GM18511 (cell line): ENCODE measurements around the gene SLC16A1.
"Not testable (repeated sequence)": the region's sequence is repeated elsewhere in the genome, so short reads cannot be mapped to it uniquely, and the experiment has no call there.

Experiments
- ATAC-seq: cut with Tn5 transposase; IDR thresholded peaks from one replicate; pipeline ENCODE4 v1.9.1; 2021; ENCODE audit warnings: mild to moderate bottlenecking, moderate library complexity; ENCODE audit not compliant: unreplicated experiment

SLC16A1 gene

DNA sequence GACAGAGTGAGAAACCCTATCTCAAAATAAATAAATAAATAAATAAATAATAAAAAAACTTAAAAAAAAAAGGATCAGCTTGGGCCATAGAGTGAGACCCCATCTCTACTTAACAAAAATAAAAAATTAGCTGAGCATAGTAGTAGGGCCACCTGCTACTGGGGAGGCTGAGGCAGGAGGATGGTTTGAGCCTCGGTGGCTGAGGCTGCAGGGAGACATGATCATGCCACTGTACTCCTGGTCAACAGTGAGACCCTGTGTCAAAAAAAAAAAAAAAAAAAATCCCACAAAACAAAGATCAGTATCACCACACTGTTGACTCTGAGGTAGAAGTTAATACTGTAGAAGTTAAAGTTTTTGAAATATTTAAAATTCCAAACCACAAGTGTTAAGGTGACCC lies 29.1 kb downstream of the SLC16A1 start:
- ATAC-seq = no peak

DNA sequence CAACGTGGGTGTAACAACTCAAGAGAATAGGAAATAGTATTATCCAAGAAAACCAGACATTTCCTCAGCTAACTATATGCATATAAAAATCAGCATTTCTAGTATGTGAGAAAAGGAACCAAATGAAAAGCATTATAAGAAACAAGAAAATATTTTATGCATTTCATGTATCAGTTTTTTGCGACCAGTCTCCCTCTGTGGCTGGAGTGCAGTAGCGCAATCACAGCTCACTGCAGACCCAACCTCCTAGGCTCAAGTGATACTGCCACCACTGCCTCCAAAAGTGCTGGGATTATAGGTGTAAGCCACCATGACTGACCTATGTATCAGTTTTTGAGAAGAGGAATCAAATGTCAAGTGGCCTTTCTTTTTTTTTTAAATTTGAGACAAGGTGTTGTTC lies 31.0 kb downstream of the SLC16A1 start:
- no peak for ATAC-seq

DNA sequence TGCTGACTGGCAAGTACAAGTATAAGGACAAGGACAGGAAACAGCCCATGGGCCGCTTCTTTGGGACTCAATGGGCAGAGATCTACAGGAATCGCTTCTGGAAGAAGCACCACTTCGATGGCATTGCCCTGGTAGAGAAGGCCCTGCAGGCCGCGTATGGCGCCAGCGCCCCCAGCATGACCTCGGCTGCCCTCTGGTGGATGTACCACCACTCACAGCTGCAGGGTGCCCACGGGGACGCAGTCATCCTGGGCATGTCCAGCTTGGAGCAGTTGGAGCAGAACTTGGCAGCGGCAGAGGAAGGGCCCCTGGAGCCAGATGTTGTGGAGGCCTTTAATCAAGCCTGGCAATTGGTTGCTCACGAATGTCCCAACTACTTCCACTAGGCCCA lies 32.0 kb downstream of the SLC16A1 start:
- ATAC-seq = no peak

DNA sequence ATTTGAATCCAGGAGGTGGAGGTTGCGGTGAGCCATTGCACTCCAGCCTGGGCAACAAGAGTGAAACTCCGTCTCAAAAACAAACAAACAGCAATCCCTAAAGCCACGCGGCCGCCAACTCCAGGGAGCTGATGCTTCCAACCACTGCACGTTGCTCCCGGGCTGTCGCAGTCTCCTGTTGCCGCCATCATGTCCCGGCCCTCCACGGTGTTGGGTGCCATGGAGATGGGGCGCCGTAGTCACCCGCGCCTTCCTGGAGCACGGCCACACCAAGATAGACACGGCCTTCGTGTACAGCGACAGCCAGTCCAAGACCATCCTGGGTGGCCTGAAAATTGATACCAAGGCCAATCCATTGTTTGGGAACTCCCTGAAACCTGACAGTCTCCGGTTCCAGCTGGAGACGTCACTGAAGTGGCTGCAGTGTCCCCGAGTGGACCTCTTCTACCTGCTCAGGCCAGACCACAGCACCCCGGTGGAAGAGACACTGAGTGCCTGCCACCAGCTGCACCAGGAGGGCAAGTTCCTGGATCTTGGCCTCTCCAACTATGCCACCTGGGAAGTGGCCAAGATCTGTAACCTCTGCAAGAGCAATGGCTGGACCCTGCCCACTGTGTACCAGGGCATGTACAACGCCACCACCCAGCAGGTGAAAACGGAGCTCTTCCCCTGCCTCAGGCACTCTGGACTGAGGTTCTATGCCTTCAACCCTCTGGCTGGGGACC lies 32.6 kb downstream of the SLC16A1 start:
- ATAC-seq = no peak

DNA sequence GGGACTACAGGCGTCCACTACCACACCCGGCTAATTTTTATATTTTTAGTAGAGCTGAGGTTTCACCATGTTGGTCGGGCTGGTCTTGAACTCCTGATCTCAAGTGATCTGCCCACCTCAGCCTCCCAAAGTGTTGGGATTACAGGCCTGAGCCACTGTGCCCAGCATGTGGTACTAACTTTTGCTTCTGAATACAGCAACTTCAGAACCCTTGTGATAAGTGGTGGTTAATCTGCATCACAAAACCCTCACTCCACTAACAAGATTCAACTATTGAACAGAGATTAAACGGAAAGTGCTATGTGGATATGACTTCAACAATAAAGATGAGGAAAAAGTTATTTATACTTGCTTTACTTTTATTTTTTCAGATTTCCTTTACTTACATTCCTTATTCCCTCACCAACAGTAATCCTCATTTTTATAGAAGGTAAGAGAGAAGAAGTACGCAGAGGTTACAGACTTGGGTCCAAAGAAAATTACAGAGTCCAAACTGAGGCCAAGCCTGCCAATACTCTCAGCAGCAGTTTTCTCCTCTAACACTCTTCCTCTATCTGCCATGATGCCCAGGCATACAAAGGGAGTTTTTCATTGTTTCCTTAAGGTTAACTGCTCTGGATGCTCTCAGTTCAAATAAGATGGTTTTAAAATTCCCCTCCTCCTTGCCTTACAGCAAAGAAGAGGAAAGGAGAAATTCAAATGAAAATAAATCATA lies 44.3 kb downstream of the SLC16A1 start:
- ATAC-seq = no peak

DNA sequence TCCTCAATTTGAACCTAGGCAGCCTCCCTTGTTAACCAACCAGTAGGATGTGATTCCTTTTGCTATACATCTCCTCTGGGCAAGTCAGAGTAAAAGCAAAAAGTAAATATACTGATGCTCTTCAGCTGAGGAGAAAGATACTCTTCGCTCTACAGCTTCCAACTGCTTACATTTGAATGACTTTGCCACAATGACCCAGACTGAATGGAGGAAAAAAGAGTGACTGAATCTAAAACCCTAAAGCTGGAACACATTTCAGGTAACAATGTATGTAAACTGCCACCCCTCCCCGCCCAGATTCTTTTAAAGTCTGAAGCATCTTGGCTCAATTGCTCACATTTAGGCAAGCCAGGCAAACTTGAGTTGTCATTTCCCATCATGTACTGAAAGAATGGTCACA lies 46.1 kb downstream of the SLC16A1 start:
- ATAC-seq = no peak

DNA sequence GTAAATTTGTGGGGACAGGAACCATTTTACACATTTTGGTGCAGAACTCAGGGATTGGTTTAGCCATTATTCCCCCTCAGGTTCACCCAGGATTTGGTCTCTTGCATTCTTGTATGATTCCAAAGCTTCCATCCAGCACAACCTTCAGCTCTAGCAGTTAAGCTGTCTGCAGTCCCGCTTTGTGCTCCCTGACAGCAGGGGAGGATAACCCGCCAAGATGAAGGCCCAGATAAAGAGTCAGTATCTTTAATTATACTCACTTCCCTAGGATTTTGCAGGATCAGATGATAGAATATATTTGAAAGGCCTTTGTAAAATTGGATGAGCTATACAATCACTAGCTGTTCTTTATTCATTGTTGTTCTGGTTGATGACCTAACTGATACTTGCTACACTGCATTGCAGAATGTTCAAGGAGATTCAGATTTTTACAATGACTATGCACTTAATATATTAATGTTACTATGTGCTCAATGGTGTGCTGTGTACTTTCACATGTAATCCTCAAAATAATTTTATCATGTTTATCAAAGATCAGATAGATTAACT lies 49.8 kb downstream of the SLC16A1 start:
- ATAC-seq = no peak

DNA sequence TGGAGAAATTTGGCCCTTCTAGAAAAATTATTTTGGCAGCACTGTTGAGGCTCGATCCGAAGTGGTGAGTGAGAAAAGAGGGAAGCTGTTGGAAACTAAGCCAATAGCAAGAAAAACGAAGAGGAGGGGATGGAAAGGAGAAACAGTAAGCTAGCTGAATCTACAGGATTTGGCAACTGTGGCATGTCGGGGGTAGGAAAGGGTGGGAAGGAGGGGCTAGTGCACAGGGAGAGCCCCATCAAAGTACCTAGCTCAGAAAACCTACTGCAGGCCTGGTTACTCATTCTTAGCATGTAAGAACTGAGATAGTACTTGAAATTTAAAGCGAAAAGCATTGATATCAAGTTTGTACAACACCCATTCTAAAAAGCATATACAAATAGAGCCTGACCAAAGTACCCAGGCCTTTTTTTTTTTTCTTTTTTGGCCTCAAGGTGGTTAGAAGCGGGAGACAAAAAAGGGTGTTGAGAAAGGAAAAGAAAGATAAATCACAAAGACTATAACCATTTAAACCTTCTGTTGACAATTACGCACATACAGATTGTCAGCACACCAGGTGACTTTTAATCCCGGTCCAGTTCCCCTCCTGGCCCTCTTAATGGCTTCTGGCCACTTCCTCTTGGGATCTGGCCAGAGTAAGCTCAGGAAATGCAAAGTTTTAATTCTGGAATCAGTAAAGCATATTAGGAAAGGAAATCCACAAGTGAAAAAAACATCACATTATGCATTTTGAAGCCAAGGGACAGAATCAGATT lies 50.4 kb downstream of the SLC16A1 start:
- no peak for ATAC-seq

DNA sequence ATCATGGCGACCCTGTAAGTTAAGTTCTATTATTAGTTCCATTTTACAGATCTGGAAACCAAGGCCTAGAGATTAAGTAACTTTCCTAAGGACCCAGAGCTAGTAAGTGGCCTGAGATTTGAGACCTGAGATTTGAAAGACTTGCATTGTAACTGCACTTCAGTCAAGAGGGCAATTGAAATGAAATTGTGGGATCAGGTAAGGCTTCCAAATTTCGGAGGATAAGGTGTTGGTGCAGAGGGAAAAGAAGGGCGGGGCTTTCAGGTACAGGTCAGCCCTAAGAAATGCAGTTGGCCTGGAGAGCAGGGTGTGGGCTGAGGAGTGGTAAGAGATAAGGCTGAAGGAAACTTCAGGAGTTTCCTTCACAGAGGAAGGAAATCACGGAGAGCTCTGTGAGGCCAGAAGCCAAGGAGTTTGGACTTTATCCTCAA lies 51.1 kb downstream of the SLC16A1 start:
- ATAC-seq = no peak

DNA sequence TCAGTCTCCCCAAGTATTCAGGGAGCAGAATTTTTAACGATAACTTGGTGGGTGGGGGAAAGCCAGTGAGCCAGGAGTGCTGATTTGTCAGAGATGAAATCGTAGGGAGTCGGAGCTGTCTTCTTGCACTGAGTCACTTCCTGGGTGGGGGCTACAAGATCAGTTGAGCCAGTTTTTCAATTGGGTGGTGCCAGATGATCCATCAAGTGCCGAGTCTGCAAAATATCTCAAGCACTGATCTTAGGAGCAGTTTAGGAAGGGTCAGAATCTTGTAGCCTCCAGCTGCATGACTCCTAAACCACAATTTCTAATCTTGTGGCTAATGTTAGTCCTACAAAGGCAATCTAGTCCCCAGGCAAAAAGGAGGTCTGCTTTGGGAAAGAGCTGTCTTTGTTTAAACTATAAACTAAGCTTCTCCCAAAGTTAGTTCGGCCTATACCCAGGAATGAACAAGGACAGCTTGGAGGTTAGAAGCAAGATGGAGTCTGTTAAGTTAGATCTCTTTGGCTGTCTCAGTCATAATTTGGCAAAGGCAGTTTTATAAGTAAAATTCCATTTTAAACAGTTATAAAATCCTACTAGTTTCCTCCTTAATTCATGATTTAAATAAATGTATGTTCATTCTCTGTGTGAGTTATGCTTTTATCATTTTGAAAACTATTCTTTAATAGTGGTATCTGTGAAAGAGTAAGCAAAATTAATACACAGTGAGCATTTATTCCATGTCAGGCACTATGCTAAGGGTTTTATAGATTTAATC lies 51.7 kb downstream of the SLC16A1 start:
- no peak for ATAC-seq

DNA sequence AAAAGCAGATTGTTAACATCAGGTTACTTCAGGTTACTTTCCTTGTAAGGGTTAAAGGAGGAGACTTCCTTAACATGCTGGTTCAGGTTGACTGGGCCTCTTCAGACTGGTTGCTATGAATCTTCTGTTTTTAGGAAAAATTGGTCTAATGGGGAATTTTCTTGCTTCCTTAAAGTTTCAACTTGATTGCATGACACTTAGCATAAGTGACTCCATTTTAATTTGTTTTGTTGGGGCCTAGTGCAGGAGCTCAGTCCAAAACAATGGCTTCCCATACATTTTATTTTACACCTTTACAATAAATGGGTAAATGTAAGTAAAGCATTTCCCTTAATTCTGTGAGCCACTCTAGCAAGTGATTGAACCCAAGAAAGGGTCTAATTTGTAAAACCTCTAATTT lies 53.8 kb downstream of the SLC16A1 start:
- ATAC-seq = no peak

DNA sequence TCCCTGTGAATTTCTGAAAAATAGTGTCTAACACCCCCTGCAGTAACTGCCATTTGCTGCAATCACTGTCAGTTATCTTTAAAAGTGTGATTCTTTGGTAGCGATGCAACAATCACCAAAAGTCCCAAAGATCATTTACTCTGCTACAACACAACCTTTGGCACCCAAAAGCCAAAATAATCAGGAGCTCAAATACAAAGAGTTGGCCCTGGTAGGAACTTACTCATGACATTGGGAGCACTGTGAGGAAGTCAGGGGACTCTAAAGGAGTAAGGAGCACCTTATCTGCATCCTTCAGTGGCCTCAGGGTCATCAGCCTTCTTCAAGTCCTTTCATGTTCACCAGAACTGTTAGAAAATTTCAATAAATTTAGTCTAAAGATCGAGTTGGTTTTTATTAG lies 54.6 kb downstream of the SLC16A1 start:
- ATAC-seq = no peak

DNA sequence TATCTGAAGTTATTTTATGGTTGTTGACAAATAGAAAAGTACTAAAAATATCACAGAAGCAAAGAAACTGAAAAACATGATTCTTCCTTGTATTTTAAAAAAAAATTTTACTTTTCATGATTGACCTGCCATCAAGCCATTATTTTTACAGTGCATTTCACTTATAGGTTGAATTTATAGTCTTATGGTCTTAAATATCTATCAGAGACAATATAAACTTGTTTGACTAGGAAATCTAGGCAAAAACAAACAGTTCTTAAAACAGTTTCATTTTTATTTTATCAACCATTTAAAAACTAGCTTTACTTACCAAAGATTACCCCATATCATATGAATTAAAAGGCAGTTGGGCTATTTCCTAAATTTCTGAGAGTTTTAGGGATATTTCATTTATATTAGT lies 59.2 kb downstream of the SLC16A1 start:
- ATAC-seq = no peak

DNA sequence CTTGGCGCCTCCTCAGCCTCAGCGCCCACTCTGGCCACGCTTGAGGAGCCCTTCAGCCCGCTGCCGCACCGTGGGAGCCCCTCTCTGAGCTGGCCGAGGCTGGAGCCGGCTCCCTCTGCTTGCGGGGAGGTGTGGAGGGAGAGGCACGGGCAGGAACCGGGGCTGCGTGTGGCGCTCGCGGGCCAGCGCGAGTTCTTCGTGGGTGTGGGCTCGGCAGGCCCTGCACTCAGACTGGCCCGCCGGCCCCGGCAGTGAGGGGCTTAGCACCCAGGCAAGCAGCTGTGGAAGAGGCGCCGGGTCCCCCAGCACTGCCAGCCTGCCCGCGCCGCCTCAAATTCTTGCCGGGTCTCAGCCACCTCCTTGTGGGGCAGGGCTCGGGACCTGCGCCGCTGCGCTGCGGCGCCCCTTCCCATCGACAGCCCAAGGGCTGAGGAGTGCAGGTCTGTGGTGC lies 61.4 kb downstream of the SLC16A1 start:
- ATAC-seq = no peak

DNA sequence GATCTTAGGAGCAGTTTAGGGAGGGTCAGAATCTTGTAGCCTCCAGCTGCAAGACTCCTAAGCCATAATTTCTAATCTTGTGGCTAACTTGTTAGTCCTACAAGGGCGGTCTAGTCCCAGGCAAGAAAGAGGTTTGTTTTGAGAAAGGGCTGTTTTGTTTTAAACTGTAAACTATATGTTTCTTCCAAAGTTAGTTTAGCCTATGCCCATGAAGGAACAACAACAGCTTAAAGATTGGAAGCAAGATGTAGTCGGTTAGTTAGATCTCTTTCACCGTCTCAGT lies 62.0 kb downstream of the SLC16A1 start:
- no peak for ATAC-seq

DNA sequence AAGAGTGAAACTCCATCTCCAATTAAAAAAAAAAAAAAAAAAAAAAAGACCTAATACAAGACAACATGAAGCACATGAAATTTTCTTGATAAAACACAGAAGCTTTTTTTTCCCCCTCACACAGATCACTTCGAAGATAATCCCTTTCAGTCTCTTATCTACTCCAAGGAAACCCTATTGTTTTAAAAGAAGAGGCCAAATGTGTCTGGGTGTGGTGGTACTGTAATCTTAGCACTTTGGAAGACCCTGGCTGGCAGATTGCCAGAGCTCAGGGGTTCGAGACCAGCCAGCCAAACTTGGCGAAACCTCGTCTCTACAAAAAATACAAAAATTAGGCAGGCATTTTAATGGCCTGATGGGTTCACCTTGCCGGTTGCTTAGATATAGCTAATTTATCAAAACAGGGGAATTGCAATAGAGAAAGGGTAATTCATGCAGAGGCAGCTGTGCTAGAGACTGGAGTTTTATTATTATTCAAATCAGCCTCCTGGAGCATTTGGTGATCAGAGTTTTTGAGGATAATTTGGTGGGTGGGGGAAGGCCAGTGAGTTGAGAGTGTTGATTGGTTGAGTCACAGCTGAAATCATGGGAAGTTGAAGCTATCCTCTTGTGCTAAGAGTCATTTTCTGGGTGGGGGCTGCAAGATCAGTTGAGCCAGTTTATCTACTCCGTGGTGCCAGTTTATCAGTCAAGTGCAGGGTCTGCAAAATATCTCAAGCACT lies 62.5 kb downstream of the SLC16A1 start:
- no peak for ATAC-seq

DNA sequence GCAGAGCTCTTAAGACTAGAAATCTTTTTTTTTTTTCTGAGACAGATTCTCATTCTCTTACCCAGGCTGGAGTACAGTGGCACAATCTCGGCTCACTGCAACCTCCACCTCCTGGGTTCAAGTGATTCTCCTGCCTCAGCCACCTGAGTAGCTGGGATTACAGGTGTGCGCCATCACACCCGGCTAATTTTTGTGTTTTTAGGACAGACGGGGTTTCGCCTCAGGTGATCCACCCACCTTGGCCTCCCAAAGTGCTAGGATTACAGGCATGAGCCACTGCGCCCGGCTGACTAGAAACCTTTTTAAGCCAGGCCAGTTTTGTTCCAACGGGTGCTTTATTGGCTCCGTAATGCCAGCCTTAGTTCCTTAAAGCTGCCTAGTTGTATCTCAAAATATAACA lies 66.1 kb downstream of the SLC16A1 start:
- ATAC-seq = not testable (repeated sequence)

DNA sequence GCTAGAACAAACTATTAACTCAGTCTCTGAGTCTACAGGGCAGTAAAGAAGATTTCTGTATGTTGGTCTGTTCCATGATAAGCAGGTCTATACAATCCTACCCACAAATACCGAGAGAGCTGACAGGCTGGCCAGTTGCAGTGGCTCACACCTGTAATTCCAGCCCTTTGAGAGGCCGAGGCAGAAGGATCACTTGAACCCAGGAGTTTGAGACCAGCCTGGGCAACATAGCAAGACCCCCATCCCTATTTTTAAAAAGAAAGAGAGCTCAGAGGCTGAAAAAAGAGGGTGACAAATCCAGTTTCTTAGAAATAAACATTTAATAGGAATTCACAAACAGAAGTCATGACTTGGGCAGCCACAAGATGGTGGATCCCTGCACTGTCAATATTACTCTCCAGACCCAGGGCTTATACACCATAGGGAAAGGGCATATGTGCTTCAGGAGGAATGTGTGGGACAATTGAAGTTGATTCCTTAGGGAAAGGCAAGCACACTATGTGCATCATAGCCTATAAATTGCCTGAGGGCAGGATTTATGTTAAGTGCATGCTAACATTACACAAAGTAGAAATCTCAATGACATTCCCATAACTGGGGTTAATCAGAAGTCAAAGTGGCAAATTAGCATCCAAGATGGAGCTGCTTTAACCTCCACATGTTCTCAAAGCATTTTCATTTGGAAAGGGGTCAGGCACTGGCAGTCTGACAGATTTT lies 66.8 kb downstream of the SLC16A1 start:
- ATAC-seq = no peak

DNA sequence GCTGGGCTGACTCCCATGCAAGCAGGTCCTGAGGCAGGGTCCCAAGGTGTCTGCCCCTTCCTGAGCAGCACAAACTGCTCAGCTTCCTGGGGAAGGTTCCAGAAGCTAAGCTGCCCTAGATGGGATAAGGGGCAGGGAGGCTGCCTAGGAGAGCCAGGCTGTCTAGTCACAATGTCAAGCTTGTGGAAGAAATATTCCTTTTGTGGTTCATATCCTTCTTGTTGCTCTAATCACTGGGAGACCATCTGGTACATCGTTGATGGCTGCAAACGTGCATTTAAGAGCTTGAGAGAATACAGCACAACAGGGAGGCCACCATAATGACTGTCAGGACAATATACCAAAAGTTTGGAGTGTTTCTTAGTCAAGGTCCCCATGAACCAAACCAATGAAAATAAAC lies 67.4 kb downstream of the SLC16A1 start:
- no peak for ATAC-seq
